ENCODE data around the gene CDK5RAP3.

DNA sequence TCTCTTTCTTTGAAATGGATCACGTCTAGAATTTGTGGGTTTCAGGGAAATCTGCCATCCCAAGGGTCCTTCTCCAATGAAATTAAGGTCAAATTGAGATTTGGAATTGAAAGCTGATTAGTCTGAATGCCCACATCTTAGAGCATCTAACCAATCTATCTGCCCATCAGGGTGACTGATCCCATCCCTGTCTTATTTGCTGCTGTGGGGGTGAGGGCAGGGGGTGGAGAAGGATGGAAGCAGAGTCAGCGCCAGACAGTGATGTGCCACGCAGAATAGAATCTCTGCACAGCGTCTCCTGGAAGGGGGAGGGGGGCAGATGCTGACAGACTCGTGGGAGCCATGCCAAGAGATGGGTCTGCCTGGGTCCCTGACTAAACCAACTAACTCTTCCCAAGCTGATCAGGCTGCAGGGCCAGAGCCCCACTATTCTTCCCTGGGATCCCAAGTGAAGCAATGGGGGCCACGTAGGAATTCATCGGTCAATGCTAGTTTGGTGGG lies 32.1 kb downstream of the CDK5RAP3 start:
- TF ChIP-seq, protein P1, sequence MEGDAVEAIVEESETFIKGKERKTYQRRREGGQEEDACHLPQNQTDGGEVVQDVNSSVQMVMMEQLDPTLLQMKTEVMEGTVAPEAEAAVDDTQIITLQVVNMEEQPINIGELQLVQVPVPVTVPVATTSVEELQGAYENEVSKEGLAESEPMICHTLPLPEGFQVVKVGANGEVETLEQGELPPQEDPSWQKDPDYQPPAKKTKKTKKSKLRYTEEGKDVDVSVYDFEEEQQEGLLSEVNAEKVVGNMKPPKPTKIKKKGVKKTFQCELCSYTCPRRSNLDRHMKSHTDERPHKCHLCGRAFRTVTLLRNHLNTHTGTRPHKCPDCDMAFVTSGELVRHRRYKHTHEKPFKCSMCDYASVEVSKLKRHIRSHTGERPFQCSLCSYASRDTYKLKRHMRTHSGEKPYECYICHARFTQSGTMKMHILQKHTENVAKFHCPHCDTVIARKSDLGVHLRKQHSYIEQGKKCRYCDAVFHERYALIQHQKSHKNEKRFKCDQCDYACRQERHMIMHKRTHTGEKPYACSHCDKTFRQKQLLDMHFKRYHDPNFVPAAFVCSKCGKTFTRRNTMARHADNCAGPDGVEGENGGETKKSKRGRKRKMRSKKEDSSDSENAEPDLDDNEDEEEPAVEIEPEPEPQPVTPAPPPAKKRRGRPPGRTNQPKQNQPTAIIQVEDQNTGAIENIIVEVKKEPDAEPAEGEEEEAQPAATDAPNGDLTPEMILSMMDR (conservative IDR thresholded peaks at IDR 0.05 in 1 of 2, IDR thresholded peaks at IDR 0.05 in 1 of 2; ENCODE audit: low read depth in 1 of 2, low read length in 2 of 2): no peak
- TF ChIP-seq EZH2 (IDR thresholded peaks at IDR 0.05; ENCODE audit: low read length, missing control alignments): no peak
